Hematopoietic multipotent progenitor cell treated with erythropoietin and hydrocortisone succinate and interleukin-3 and kit ligand, for 6 days (in vitro differentiated cells): ENCODE results near the gene RGS14.

Experiments
- DNase-seq: peaks from one replicate; pipeline ENCODE4 v3.0.0-alpha.2; 2015

RGS14 gene

GRCh38 chr5:177385720-177386119, 28.0 kb downstream of the RGS14 start:
- DNase-seq = no peak

GRCh38 chr5:177386542-177386941, 28.8 kb downstream of the RGS14 start:
- no peak for DNase-seq

- no peak for DNase-seq
Observed at GRCh38 chr5:177387405-177387804, 29.7 kb downstream of the RGS14 start.

- no peak for DNase-seq
Observed at GRCh38 chr5:177388521-177389052, 30.9 kb downstream of the RGS14 start.

- no peak for DNase-seq
Observed at GRCh38 chr5:177389241-177390169, 31.8 kb downstream of the RGS14 start.

GRCh38 chr5:177390363-177391300, 32.9 kb downstream of the RGS14 start:
- DNase-seq = peak; percentile 86

- DNase-seq = no peak
Observed at GRCh38 chr5:177392765-177393164, 35.0 kb downstream of the RGS14 start.

GRCh38 chr5:177393206-177393765, 35.6 kb downstream of the RGS14 start:
- no peak for DNase-seq

- DNase-seq = no peak
Observed at GRCh38 chr5:177393990-177394389, 36.3 kb downstream of the RGS14 start.

GRCh38 chr5:177396078-177396477, 38.4 kb downstream of the RGS14 start:
- no peak for DNase-seq

GRCh38 chr5:177396807-177397206, 39.1 kb downstream of the RGS14 start:
- DNase-seq = no peak

- DNase-seq = no peak
Observed at GRCh38 chr5:177397875-177398390, 40.2 kb downstream of the RGS14 start.

GRCh38 chr5:177399997-177400868, 42.5 kb downstream of the RGS14 start, which contains the start of gene PFN3:
Gene PFN3 (minus strand): TSS chr5:177400661. CDS start chr5:177400576, 85 bp downstream.
- no peak for DNase-seq

- DNase-seq = peak; percentile 73
Observed at GRCh38 chr5:177402271-177403043, 44.7 kb downstream of the RGS14 start.

GRCh38 chr5:177403102-177403791, 45.5 kb downstream of the RGS14 start:
- peak; percentile 26 for DNase-seq

GRCh38 chr5:177403792-177404640, 46.3 kb downstream of the RGS14 start:
- peak; percentile 91 for DNase-seq

GRCh38 chr5:177404641-177405179, 47.0 kb downstream of the RGS14 start:
- no peak for DNase-seq

- no peak for DNase-seq
Observed at GRCh38 chr5:177405312-177405711, 47.6 kb downstream of the RGS14 start.

- DNase-seq = peak; percentile 74
Observed at GRCh38 chr5:177405805-177406204, 48.1 kb downstream of the RGS14 start.
